ENCODE measurements around the gene PARD3.
"Not testable (repeated sequence)": the region's sequence is repeated elsewhere in the genome, so short reads cannot be mapped to it uniquely, and the experiment has no call there.

Gene PARD3

GRCh38 chr10:34078745-34079470 is 736.2 kb downstream of the PARD3 start:
- no peak overlapping the region for H3K4me3 ChIP-seq (ENCODE audit: low read depth, low read length)
- TF ChIP-seq, protein P1, sequence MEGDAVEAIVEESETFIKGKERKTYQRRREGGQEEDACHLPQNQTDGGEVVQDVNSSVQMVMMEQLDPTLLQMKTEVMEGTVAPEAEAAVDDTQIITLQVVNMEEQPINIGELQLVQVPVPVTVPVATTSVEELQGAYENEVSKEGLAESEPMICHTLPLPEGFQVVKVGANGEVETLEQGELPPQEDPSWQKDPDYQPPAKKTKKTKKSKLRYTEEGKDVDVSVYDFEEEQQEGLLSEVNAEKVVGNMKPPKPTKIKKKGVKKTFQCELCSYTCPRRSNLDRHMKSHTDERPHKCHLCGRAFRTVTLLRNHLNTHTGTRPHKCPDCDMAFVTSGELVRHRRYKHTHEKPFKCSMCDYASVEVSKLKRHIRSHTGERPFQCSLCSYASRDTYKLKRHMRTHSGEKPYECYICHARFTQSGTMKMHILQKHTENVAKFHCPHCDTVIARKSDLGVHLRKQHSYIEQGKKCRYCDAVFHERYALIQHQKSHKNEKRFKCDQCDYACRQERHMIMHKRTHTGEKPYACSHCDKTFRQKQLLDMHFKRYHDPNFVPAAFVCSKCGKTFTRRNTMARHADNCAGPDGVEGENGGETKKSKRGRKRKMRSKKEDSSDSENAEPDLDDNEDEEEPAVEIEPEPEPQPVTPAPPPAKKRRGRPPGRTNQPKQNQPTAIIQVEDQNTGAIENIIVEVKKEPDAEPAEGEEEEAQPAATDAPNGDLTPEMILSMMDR (IDR thresholded peaks at IDR 0.05; ENCODE audit: control insufficient read depth, extremely low read depth, insufficient read depth): no peak
- no peak for DNase-seq (ENCODE audit: low read depth)

DNA sequence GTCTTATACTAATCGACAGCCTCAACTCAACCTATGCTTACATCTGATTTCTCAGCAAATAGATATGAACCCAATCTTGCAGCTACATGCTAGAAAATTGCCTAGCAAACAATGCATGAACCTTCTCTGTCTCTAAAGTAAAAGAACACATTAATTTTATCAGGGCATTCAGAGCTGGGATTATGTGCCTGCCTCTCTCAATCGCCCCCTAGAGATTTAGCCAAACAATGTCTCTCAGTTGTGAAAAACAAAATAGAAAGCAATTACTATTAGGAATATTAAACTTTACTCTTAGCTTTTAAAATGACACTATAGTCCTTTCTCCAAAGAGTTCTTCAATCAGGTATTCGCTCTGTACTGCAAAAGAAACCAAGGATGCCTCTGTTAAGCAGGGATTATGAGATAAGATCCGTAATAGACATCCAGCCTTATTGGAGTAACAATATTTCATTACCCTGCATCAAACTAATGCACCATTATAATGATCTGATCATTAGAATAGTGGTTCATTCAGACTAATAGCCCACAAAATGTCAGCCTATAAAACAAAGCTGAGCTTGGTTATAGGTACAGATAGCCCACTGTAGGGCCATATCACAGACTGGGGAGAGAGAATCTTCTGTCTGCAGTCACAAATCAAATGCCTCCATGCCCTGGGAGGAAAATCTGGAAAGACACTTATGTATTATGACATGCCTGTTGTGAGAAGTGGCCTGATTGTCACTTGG is 736.9 kb downstream of the PARD3 start:
- no peak overlapping the region for H3K4me3 ChIP-seq (ENCODE audit: low read depth, low read length)

DNA sequence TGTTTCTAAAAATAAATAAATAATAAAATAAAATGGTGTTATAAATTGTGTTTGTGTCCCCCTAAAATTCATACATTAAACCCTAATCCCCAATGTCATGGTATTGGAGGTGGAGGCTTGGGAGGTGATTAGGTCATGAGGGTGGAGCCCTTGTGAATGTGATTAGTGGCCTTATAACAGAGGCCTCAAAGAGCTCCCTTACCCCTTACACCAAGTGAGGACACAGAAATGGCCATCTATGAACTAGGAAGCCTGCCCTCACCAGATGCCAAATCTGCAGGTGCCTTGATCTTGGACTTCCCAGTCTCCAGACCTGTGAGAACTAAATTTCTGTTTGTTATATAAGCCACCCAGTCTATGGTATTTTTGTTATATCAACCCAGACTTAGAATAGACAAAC is 738.7 kb downstream of the PARD3 start:
- DNase-seq (ENCODE audit: low read depth): no peak
- TF ChIP-seq, protein P1 (IDR thresholded peaks at IDR 0.05; ENCODE audit: control insufficient read depth, extremely low read depth, insufficient read depth): no peak
- no peak overlapping the region for H3K4me3 ChIP-seq (ENCODE audit: low read depth, low read length)

More for the DNA sequence above, 736.9 kb downstream of the PARD3 start:
- TF ChIP-seq, protein P1 (IDR thresholded peaks at IDR 0.05; ENCODE audit: control insufficient read depth, extremely low read depth, insufficient read depth): peak; percentile 11; the same call in 1 of the 2 replicates
- DNase-seq (ENCODE audit: low read depth): no peak

- peak; percentile 63 for DNase-seq (ENCODE audit: low read depth)
- H3K4me3 ChIP-seq (ENCODE audit: low read depth, low read length): no peak overlapping the region
- TF ChIP-seq, protein P1 (IDR thresholded peaks at IDR 0.05; ENCODE audit: control insufficient read depth, extremely low read depth, insufficient read depth): no peak
These were observed 739.7 kb downstream of the PARD3 start for GRCh38 chr10:34075254-34075926.

DNA sequence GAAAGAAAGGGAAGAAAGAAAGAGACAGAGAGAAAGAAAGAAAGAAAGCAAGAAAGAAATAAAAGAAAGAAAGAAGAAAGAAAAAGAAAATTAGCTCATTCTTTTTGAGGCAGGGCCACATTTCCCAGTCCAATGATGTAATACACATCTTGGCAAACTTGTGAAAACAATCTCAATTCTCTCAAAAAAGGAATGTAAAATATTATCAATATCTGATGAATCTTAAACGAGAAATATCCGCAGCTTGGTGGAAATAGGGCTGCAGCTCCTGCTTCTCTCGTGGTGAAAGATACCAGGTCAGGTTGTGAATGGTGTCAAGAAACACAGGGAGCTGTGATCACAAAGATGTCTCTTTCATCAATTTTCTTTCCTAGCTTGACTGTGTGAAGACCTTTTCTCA is 741.0 kb downstream of the PARD3 start:
- TF ChIP-seq, protein P1 (IDR thresholded peaks at IDR 0.05; ENCODE audit: control insufficient read depth, extremely low read depth, insufficient read depth): no peak
- no peak overlapping the region for H3K4me3 ChIP-seq (ENCODE audit: low read depth, low read length)
- DNase-seq (ENCODE audit: low read depth): no peak

DNA sequence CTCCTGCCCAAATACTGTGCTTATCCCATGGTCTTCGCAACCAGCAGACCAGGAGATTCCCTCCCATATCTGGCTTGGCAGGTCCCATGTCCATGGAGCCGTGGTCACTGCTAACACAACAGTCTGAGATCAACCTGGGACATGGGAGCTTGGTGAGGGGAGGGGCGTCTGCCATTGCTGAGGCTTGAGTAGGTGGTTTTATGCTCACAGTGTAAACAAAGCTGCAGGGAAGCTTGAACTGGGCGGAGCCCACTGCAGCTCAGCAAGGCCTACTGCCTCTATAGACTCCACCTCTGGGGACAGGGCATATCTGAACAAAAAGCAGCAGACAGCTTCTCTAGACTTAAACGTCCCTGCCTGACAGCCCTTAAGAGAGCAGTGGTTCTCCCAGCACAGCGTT is 747.4 kb downstream of the PARD3 start:
- not testable (repeated sequence) for H3K4me3 ChIP-seq (ENCODE audit: low read depth, low read length); DNase-seq (ENCODE audit: low read depth)

DNA sequence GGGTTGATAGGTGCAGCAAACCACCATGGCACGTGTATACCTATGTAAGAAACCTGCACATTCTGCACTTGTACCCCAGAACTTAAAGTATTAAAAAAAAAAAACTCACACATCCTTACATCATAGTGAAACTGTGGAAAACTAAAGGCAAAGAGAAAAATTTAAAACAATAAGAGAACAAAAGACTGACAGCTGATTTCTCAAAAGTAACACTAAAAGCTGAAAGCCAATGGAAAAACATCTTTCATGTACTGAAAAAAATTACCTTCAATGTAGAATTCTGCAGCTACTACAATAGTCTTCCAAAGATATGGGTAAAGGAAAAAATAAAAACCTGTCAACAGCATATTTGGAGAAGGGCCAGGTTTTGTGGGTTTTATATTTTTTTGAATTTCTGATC is 751.5 kb downstream of the PARD3 start:
- no peak overlapping the region for H3K4me3 ChIP-seq (ENCODE audit: low read depth, low read length)
- DNase-seq (ENCODE audit: low read depth): no peak
- TF ChIP-seq, protein P1 (IDR thresholded peaks at IDR 0.05; ENCODE audit: control insufficient read depth, extremely low read depth, insufficient read depth): no peak
